Right atrium auricular region (tissue), 2 donors: ENCODE data around the gene APEX1. TPM values are rescaled to one million over a fixed set of nuclear protein-coding genes. Genes with fewer than 3 reads are reported as not detected.
A peak's percentile ranks its signal among the peaks of the same experiment; 100 is the strongest.

Experiments used
- DNase-seq: peaks from one replicate; pipeline ENCODE4 v3.0.0-alpha.2; 2019; ENCODE audit warnings: low spot score
- H3K27ac ChIP-seq, 2 donors: fragments of 200-600 bp; sonication (generic); 1 replicate in 1 of 2; 2 replicates in 1 of 2; pipeline ENCODE4 v1.5.1; 2016 to 2019
- H3K27me3 ChIP-seq, 2 donors: fragments of 200-600 bp; sonication (generic); one replicate each; pipeline versions ENCODE4 v1.5.1 to v1.6.0; 2017 to 2019
- H3K36me3 ChIP-seq: fragments of 200-600 bp; sonication (generic); one replicate; pipeline ENCODE4 v1.5.1; 2016
- H3K4me1 ChIP-seq, 2 donors: fragments of 200-600 bp; sonication (generic); one replicate each; pipeline versions ENCODE4 v1.5.1 to v1.6.0; 2017 to 2019
- H3K4me3 ChIP-seq, 2 donors: fragments of 200-600 bp; sonication (generic); 1 replicate in 1 of 2; 2 replicates in 1 of 2; pipeline ENCODE4 v1.5.1; 2017 to 2019; ENCODE audit warnings: mild to moderate bottlenecking in 1 of 2, moderate library complexity in 1 of 2
- H3K9me3 ChIP-seq, 2 donors: fragments of 200-600 bp; sonication (generic); one replicate each; pipeline ENCODE4 v1.5.1; 2019
- total RNA-seq, 2 donors: library from RNA; depleted of rRNA; stranded (reverse); fragments of >200 nt; gene quantifications; one replicate each; pipeline ENCODE4 v1.1.0, GENCODE V29; 2016
- TF ChIP-seq, protein P1 (sequence below), 2 donors: fragments of 200-600 bp; sonication (generic); IDR thresholded peaks; one replicate each; pipeline ENCODE4 v1.5.1; 2019; ENCODE audit warnings: antibody characterized with exemption in 2 of 2

The APEX1 gene
- total RNA-seq = 10 to 100 TPM; 72.6 to 97.6 TPM

DNA sequence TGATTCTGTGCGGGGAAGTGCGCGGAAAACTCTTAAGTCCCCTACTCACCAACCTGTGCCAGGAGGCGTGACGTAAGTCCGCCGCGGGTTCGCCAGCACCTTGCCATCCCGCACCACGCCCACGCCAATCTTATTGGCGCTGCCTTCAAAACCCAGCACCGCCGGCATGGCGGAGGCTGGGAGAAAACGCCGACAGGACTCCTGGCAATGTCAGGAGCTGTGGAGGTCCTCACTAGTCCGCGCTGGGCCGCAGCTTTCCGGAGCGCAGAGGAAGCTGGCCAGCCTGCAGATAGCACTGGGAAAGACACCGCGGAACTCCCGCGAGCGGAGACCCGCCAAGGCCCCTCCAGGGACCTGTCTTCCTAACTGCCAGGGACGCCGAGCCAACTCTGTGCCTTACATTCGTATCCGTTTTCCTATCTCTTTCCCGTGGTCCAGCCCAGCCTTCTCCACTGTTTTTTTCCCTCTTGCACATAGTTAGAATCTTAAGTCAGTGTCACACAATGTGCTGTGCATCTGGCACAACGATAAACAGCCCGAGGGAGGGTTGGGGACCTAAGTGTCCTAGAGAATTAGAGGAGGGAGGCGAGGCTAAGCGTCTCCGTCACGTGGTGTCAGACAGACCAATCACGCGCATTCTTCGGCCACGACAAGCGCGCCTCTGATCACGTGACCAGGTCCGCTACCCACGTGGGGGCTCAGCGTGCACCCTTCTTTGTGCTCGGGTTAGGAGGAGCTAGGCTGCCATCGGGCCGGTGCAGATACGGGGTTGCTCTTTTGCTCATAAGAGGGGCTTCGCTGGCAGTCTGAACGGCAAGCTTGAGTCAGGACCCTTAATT, at the start of gene APEX1, which contains the start of gene OSGEP:
Gene APEX1, plus strand, starts transcription at position 711 of the 839 bp plus-strand sequence. CDS start 420 bp downstream, outside the sequence.
Gene OSGEP, minus strand, starts transcription at position 297 of the 839 bp plus-strand sequence. Its CDS starts 129 bp downstream, at position 168.
- peak within 1 kb of the TSS; percentile 66 to 81 for H3K4me3 ChIP-seq
- peak within 1 kb of the TSS; percentile 92 to 94 for H3K27ac ChIP-seq
- peaks cover 0 to 47% of the 10 kb centered on the region in 2 donors for H3K4me1 ChIP-seq
- peaks cover 59% of the 10 kb centered on the region for H3K36me3 ChIP-seq
- H3K27me3 ChIP-seq = no peaks in the 10 kb centered on the region
- no peaks in the 10 kb centered on the region for H3K9me3 ChIP-seq
- TF ChIP-seq, protein P1, sequence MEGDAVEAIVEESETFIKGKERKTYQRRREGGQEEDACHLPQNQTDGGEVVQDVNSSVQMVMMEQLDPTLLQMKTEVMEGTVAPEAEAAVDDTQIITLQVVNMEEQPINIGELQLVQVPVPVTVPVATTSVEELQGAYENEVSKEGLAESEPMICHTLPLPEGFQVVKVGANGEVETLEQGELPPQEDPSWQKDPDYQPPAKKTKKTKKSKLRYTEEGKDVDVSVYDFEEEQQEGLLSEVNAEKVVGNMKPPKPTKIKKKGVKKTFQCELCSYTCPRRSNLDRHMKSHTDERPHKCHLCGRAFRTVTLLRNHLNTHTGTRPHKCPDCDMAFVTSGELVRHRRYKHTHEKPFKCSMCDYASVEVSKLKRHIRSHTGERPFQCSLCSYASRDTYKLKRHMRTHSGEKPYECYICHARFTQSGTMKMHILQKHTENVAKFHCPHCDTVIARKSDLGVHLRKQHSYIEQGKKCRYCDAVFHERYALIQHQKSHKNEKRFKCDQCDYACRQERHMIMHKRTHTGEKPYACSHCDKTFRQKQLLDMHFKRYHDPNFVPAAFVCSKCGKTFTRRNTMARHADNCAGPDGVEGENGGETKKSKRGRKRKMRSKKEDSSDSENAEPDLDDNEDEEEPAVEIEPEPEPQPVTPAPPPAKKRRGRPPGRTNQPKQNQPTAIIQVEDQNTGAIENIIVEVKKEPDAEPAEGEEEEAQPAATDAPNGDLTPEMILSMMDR (IDR thresholded peaks at IDR 0.05) = peak in 1 of 2 donors; percentile 30
- DNase-seq = peak; percentile 100

DNA sequence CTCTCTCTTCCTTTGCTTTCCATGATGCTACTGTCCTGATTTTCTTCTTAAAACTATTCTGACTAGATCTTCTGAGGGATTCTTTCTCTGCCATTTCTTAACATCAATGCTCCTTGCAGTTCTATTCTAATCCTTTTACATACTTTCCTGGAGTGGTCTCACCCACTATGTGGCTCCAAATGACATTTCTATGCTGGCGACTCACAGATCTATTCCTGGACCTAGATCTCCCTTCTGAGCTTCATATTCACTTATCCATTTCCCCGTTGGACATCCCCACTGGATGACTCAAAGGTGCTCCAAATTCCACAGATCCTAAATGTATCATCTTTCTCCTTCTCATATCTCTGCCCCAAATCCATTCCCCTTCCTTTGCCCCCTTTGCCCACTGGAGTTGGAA, 45.8 kb upstream of the APEX1 start:
- DNase-seq = no peak
- Histone ChIP-seq H3K4me1 (peaks cover 0 to 10% of the 10 kb centered on the region in 2 donors), H3K4me3 (no peak overlapping the region), H3K9me3 (no peaks in the 10 kb centered on the region), H3K36me3 (peaks cover 43% of the 10 kb centered on the region), H3K27ac (peak overlapping the region in 1 of 2 donors; percentile 21), H3K27me3 (no peaks in the 10 kb centered on the region)
- TF ChIP-seq, protein P1 (IDR thresholded peaks at IDR 0.05) = no peak

DNA sequence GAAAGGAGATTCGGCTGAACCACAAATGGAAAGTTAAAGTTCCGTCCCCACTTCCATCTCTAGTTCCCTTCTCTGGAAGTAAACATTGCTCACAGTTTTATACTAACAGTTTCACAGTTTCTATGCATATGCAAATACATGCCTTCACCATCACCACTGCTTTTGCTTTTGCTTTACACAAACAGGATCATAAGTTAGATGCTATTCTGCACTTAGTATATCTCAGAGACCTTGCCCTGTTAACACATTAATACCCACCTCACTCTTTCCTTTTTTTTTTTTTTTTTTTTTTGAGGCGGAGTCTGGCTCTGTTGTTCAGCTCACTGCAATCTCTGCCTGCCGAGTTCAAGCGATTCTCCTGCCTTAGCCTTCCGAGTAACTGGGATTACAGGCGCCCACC, 42.6 kb upstream of the APEX1 start:
- peak overlapping the region; percentile 69 to 85 for H3K4me3 ChIP-seq
- no peak for DNase-seq
- TF ChIP-seq, protein P1 (IDR thresholded peaks at IDR 0.05) = no peak
- H3K4me1 ChIP-seq = peaks cover 0 to 11% of the 10 kb centered on the region in 2 donors
- no peaks in the 10 kb centered on the region for H3K27me3 ChIP-seq
- H3K36me3 ChIP-seq = peaks cover 11% of the 10 kb centered on the region
- H3K27ac ChIP-seq = peak overlapping the region; percentile 96 to 97
- no peaks in the 10 kb centered on the region for H3K9me3 ChIP-seq

DNA sequence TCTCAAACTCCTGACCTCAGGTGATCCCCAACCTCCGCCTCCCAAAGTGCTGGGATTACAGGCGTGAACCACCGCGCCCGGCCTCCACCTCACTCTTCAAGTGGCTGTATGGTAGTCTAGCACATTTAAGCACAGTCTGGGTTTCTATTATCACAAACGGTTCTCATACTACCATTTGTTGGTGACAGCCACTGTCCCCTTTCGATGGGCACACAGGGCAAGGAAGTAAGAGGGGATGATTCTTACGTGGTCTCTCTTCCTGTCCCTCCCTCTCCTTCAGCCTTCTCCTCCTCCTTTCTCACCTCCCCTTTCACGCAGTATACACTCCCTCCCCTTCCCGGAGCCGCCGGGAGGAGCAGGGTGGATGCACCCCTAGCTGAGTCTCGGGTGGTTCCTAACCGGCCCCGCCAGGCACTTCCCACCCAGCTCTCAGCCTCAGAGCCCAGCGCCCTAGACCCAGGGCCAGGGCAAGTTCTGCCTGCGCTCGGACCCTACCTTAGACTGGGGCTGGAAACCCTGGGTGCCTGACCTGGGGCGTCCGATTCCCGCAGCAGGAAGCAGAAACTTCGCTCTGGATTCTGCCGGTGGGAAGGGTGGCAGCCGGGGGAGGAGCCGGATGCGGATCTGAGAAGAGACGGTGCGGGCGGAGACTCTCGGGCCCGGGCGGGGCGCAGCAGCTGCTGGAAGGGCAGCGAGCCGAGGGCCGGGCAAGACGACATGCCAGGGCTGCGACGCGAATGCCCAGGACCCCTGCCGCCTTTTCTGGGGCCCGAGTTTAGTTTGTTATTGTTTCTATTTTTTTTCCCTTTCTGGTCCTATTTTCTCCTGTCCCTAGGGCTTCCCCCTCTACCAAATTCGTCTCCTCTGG, 41.9 kb upstream of the APEX1 start, which contains the start of gene TEP1:
Gene TEP1, minus strand, starts transcription at position 626 of the 868 bp plus-strand sequence. CDS start 5,062 bp downstream, outside the sequence.
- Histone ChIP-seq H3K4me3 (peak within 1 kb of the TSS; percentile 69 to 85), H3K36me3 (peaks cover 4% of the 10 kb centered on the region), H3K27me3 (no peaks in the 10 kb centered on the region), H3K27ac (peak within 1 kb of the TSS; percentile 96 to 97), H3K9me3 (no peaks in the 10 kb centered on the region), H3K4me1 (peaks cover 0 to 11% of the 10 kb centered on the region in 2 donors)
- peak; percentile 91 for DNase-seq
- TF ChIP-seq, protein P1 (IDR thresholded peaks at IDR 0.05) = no peak

DNA sequence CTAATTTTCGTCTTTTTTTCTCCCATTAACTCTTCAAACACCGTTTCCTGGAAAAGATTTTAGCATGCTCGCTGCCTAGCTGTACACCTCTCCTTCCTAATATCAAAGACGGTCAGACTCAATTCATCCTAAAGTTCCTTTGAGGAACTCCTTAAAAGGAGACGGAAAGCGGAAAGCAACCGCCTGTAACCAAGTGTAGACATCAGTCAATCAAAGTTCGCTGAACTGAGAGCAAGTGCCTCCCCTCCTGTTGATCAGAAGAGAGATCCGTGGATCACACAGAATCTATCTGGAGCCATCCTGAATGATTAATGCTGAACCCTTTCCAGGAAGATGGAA, 41.3 kb upstream of the APEX1 start:
- DNase-seq = no peak
- TF ChIP-seq, protein P1 (IDR thresholded peaks at IDR 0.05) = no peak
- no peaks in the 10 kb centered on the region for H3K9me3 ChIP-seq
- H3K4me1 ChIP-seq = peaks cover 0 to 11% of the 10 kb centered on the region in 2 donors
- peak overlapping the region; percentile 69 to 85 for H3K4me3 ChIP-seq
- no peaks in the 10 kb centered on the region for H3K27me3 ChIP-seq
- H3K27ac ChIP-seq = peak overlapping the region; percentile 96 to 97
- no peaks in the 10 kb centered on the region for H3K36me3 ChIP-seq
